Heart right ventricle (tissue), 16 donors: ENCODE results near the gene SCAMP1. TPM values are rescaled to one million over a fixed set of nuclear protein-coding genes. Genes with fewer than 3 reads are reported as not detected.

Experiments
- ATAC-seq, 8 donors: fragments of 200-7000 bp; cut with Tn5 transposase; one replicate each; pipeline ENCODE4 v1.9.1; 2020; ENCODE audit warnings: mild to moderate bottlenecking in 8 of 8, moderate library complexity in 8 of 8, moderate number of reproducible peaks in 1 of 8
- DNase-seq, 2 donors: peaks; one replicate each; pipeline ENCODE4 v3.0.0-alpha.2; 2020
- H3K27ac ChIP-seq, 10 donors: fragments of 200-600 bp; sonication (generic) in 2 of 10; one replicate each; pipeline versions ENCODE4 v1.5.0 to v1.8.0; 2020 to 2022; ENCODE audit warnings: mild to moderate bottlenecking in 3 of 10
- H3K27me3 ChIP-seq, 7 donors: fragments of 200-600 bp; one replicate each; pipeline ENCODE4 v1.8.0; 2021 to 2022; ENCODE audit warnings: mild to moderate bottlenecking in 2 of 7
- H3K36me3 ChIP-seq, 9 donors: fragments of 200-600 bp; sonication (generic) in 1 of 9; one replicate each; pipeline versions ENCODE4 v1.5.0 to v1.8.0; 2020 to 2022; ENCODE audit warnings: mild to moderate bottlenecking in 2 of 9
- H3K4me1 ChIP-seq, 9 donors: fragments of 200-600 bp; sonication (generic) in 1 of 9; one replicate each; pipeline versions ENCODE4 v1.5.0 to v1.8.0; 2020 to 2022; ENCODE audit warnings: mild to moderate bottlenecking in 4 of 9
- H3K4me3 ChIP-seq, 10 donors: fragments of 200-600 bp; sonication (generic) in 2 of 10; one replicate each; pipeline versions ENCODE4 v1.5.0 to v1.8.0; 2020 to 2022; ENCODE audit warnings: mild to moderate bottlenecking in 7 of 10, moderate library complexity in 2 of 10
- H3K9me3 ChIP-seq, 11 donors: fragments of 200-600 bp in 10 of 11; sonication (generic) in 2 of 11; one replicate each; pipeline versions ENCODE4 v1.5.0 to v1.8.0; 2013 to 2022; ENCODE audit warnings: mild to moderate bottlenecking in 2 of 11, control low read depth in 1 of 11, moderate library complexity in 1 of 11
- CTCF ChIP-seq, 9 donors: fragments of 200-600 bp; sonication (generic) in 2 of 9; IDR thresholded peaks; one replicate each; pipeline versions ENCODE4 v1.5.0 to v1.8.0; 2021 to 2022; ENCODE audit warnings: antibody characterized with exemption in 9 of 9, mild to moderate bottlenecking in 5 of 9, moderate library complexity in 1 of 9
- WGBS, 2 donors: extraction: QIAGEN DNeasy Blood & Tissue Kit; methylation state at CpG; one replicate each; pipeline ENCODE4 v1.1.7; 2013; ENCODE audit warnings: inconsistent platforms in 1 of 2; 5-methylcytosine and 5-hydroxymethylcytosine counted together
- intact Hi-C, 10 donors: fragments of 100-400 bp; cut with DNase I; formaldehyde crosslinking; loops; one replicate each; pipeline versions ENCODE4 v1.11.1 to v1.14.2; 2022
- polyA plus RNA-seq, 2 donors: library from polyadenylated mRNA; stranded (reverse); fragments of 200-250 nt; gene quantifications; one replicate each; pipeline ENCODE4 v1.2.3, GENCODE V29; 2013
- total RNA-seq, 10 donors: library from RNA; stranded (reverse); fragmentation: NEBNext Ultra II Directional in 3 of 10; extraction: Animal tissue kit (Norgen Biotek cat#: 25700) in 3 of 10; gene quantifications; one replicate each; pipeline versions ENCODE4 v1.2.1 to v1.2.4, GENCODE V29; 2021 to 2023
- donor health status: Arrhythmogenic right ventricular cardiomyopathy.
- donor health status: ischemic (EF 13 %, LVEDD 7.1; RV severe dilation, severe dysfunction).
- donor health status: healthy with polysubstance abuse.
- donor health status: DM: no; HTN: yes; CAD: no.
- donor health status: DM: no; HTN: no; CAD: no.
- donor health status: ischemic (EF 25% LVEDD 6.9; RV normal size, moderate dysfunction).
- donor health status: ischemic (EF 25% LVEDD 5.7; RV mildly dilated, moderate dysfunction).
- donor health status: healthy.
- donor health status: DM: yes; HTN: yes; CAD: no.
- donor health status: Ischemic cardiomyopathy.
- donor health status: ischemic (EF 35%, LVEDD 5.7; RV mildly dilated, moderate dysfunction).
- donor health status: nonischemic (EF 11% LVEDD 7.7; RV severe dilation, severe dysfunction).
- donor health status: DM: yes; HTN: yes; CAD: no.
- donor health status: PGD.
- donor health status: ischemic (EF 29% LVEDD 5.4; RV normal size, mild dysfunction).
- donor health status: nonischemic (EF 23%, LVEDD 6.1; RV moderate dilation, normal function).

SCAMP1 gene
- total and polyA plus RNA-seq, 12 donors, result 7.9 to 40.4 (median 33.1) TPM

GRCh38 chr5:78527925-78528324 lies 167.5 kb downstream of the SCAMP1 start:
- H3K27ac ChIP-seq, result peak overlapping the region in 8 of 10 donors; percentile 11 to 85 (median 59)

More at GRCh38 chr5:78527925-78528324, 167.5 kb downstream of the SCAMP1 start:
- intact Hi-C loops, result loop anchor here in 2 of 10 donors (10.0 kb wide), 2 partner anchors 53 to 203 kb away; no protein-coding TSS in a partner anchor
- Histone ChIP-seq H3K4me3 (no peak overlapping the region), H3K9me3 (no peaks in the 10 kb centered on the region), H3K4me1 (peaks cover 0 to 78% (median 36%) of the 10 kb centered on the region in 9 donors), H3K27me3 (no peaks in the 10 kb centered on the region), H3K36me3 (no peaks in the 10 kb centered on the region)
- ATAC-seq (no peak), DNase-seq (no peak)
- 92 to 94% methylated on average over 3 of the region's 3 CpGs for WGBS, 2 donors
- no peak for TF ChIP-seq CTCF (IDR thresholded peaks at IDR 0.05)

Other genes starting within 250 kb of the SCAMP1 start
- 10 to 100 TPM; 20.1 to 26.7 (median 23.4) TPM for gene AP3B1, start 65.9 kb upstream of the SCAMP1 start, total RNA-seq
- 10 to 100 TPM; 20.0 to 28.3 TPM for gene AP3B1, start 65.9 kb upstream of the SCAMP1 start, polyA plus RNA-seq